ENCODE measurements around the gene RABEPK.

DNA sequence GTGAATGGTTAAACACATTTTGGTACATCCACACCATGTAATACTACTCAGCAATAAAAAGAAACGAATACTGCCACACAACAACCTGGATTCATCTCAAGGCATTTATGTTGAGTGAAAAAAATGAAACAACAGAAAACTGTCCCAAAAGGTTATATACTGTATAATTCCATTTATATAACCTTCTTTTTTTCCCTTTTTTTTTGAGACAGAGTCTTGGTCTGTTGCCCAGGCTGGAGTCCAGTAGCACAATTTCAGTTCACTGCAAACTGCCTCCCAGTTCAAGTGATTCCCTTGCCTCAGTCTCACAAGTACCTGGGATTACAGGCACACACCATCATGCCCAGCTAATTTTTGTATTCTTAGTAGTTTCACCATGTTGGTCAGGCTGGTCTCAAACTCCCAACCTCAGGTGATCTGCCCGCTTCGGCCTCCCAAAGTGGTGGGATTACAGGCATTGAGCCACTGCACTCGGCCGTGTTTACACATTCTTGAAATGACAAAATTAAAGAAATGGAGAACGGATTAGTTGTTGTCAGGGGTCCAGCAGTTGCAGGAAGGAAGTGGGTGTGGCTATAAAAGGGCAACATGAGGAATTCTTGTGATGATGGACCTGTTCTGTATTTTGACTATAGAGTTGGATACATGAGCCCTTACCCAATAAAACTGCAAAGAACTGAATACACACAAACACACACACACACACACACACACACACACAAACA is 28.1 kb upstream of the RABEPK start:
- TF ChIP-seq CHD2 (IDR thresholded peaks at IDR 0.05; ENCODE audit: borderline replicate concordance, low read depth, low read length) = no peak
- no peak for TF ChIP-seq CTCF (IDR thresholded peaks at IDR 0.05 in 2 of 3, conservative IDR thresholded peaks at IDR 0.05 in 1 of 3; ENCODE audit: control insufficient read depth in 2 of 3, extremely low read depth in 1 of 3, insufficient read depth in 1 of 3, low read depth in 3 of 3, low read length in 3 of 3)
- no peak for TF ChIP-seq USF1 (IDR thresholded peaks at IDR 0.05; ENCODE audit: borderline replicate concordance, extremely low read length, insufficient read depth, low read depth, low read length)
- TF ChIP-seq EZH2 (IDR thresholded peaks at IDR 0.05; ENCODE audit: borderline replicate concordance, control insufficient read depth, low read depth, low read length) = no peak
- TF ChIP-seq CEBPB (IDR thresholded peaks at IDR 0.05; ENCODE audit: borderline replicate concordance in 1 of 2, low read depth in 2 of 2, low read length in 2 of 2) = no peak
